Measurements from ENCODE around the gene SORCS1. TPM values are rescaled to one million over a fixed set of nuclear protein-coding genes. Genes with fewer than 3 reads are reported as not detected.

Gene SORCS1
- total RNA-seq, 1 experiment from 2014 or later = not detected

- H3K4me1 ChIP-seq (replicated peaks; ENCODE audit: insufficient read depth) = no peaks in the 10 kb centered on the region
- POLR2A ChIA-PET (ENCODE audit: unreplicated experiment) = no interaction called here
- no peak for DNase-seq
- CTCF ChIA-PET = no interaction called here
- no peak overlapping the region for H3K4me3 ChIP-seq
- H3K27me3 ChIP-seq (ENCODE audit: insufficient read depth, low read depth) = no peaks in the 10 kb centered on the region
- H2AFZ ChIP-seq = no peak overlapping the region
- H3F3A ChIP-seq (ENCODE audit: insufficient read depth, low read depth) = no peaks in the 10 kb centered on the region
- no peaks in the 10 kb centered on the region for H4K20me1 ChIP-seq (ENCODE audit: insufficient read depth)
- intact Hi-C loops (cut with micrococcal nuclease; ENCODE audit: unreplicated experiment) = no loop called here
- no peak overlapping the region for H3K4me2 ChIP-seq
- H3K9me3 ChIP-seq (ENCODE audit: insufficient read depth, low read depth) = no peaks in the 10 kb centered on the region
- TF ChIP-seq EZH2 (IDR thresholded peaks at IDR 0.05; ENCODE audit: low read depth) = no peak
- no peaks in the 10 kb centered on the region for H3K9me2 ChIP-seq (ENCODE audit: insufficient read depth)
- no TSS peak for BruUV-seq (replicated peaks)
- no peaks in the 10 kb centered on the region for H3K79me2 ChIP-seq (ENCODE audit: low read depth)
- no peak overlapping the region for H3K27ac ChIP-seq
- H3K36me3 ChIP-seq (ENCODE audit: low read depth) = no peaks in the 10 kb centered on the region
Measured at GRCh38 chr10:107085665-107086525, 78.6 kb downstream of the SORCS1 start.

- H3K9me3 ChIP-seq (ENCODE audit: insufficient read depth, low read depth) = no peaks in the 10 kb centered on the region
- H3K4me2 ChIP-seq = no peak overlapping the region
- no peak overlapping the region for H2AFZ ChIP-seq
- no peaks in the 10 kb centered on the region for H4K20me1 ChIP-seq (ENCODE audit: insufficient read depth)
- no peaks in the 10 kb centered on the region for H3K4me1 ChIP-seq (replicated peaks; ENCODE audit: insufficient read depth)
- no peak for TF ChIP-seq EZH2 (IDR thresholded peaks at IDR 0.05; ENCODE audit: low read depth)
- CTCF ChIA-PET = no interaction called here
- H3K79me2 ChIP-seq (ENCODE audit: low read depth) = no peaks in the 10 kb centered on the region
- no peaks in the 10 kb centered on the region for H3K36me3 ChIP-seq (ENCODE audit: low read depth)
- H3K27ac ChIP-seq = no peak overlapping the region
- no TSS peak for BruUV-seq (replicated peaks)
- no peaks in the 10 kb centered on the region for H3K9me2 ChIP-seq (ENCODE audit: insufficient read depth)
- intact Hi-C loops (cut with micrococcal nuclease; ENCODE audit: unreplicated experiment) = no loop called here
- no peaks in the 10 kb centered on the region for H3F3A ChIP-seq (ENCODE audit: insufficient read depth, low read depth)
- no peak for DNase-seq
- no peaks in the 10 kb centered on the region for H3K27me3 ChIP-seq (ENCODE audit: insufficient read depth, low read depth)
- POLR2A ChIA-PET (ENCODE audit: unreplicated experiment) = no interaction called here
- no peak overlapping the region for H3K4me3 ChIP-seq
Measured at GRCh38 chr10:107083388-107084009, 81.0 kb downstream of the SORCS1 start.

GRCh38 chr10:107081644-107082043 lies 82.9 kb downstream of the SORCS1 start:
- no TSS peak for BruUV-seq (replicated peaks)

More at GRCh38 chr10:107081644-107082043, 82.9 kb downstream of the SORCS1 start:
- POLR2A ChIA-PET (ENCODE audit: unreplicated experiment) = no interaction called here
- Histone ChIP-seq H2AFZ (no peak overlapping the region), H3K36me3 (ENCODE audit: low read depth) (no peaks in the 10 kb centered on the region), H3K27me3 (ENCODE audit: insufficient read depth, low read depth) (no peaks in the 10 kb centered on the region), H3K27ac (no peak overlapping the region), H3K79me2 (ENCODE audit: low read depth) (no peaks in the 10 kb centered on the region), H3K9me3 (ENCODE audit: insufficient read depth, low read depth) (no peaks in the 10 kb centered on the region), H3K4me3 (no peak overlapping the region), H3F3A (ENCODE audit: insufficient read depth, low read depth) (no peaks in the 10 kb centered on the region), H3K4me1 (replicated peaks; ENCODE audit: insufficient read depth) (no peaks in the 10 kb centered on the region), H3K4me2 (no peak overlapping the region), H3K9me2 (ENCODE audit: insufficient read depth) (no peaks in the 10 kb centered on the region), H4K20me1 (ENCODE audit: insufficient read depth) (no peaks in the 10 kb centered on the region)
- intact Hi-C loops (cut with micrococcal nuclease; ENCODE audit: unreplicated experiment) = no loop called here
- DNase-seq = no peak
- TF ChIP-seq EZH2 (IDR thresholded peaks at IDR 0.05; ENCODE audit: low read depth) (no peak), CTCF (conservative IDR thresholded peaks at IDR 0.05) (no peak)
- CTCF ChIA-PET = no interaction called here

Measured in PC-9 (cell line).